GM20000 (cell line): ENCODE measurements around the gene KLK7.

Experiments used
- DNase-seq: peaks from one replicate; pipeline ENCODE4 v3.0.0; 2012; ENCODE audit warnings: low spot score
- TF ChIP-seq, protein P1 (sequence below): IDR thresholded peaks from 2 replicates; pipeline ENCODE4 v1.5.1; 2012; ENCODE audit warnings: mild to moderate bottlenecking, control low read depth; ENCODE audit errors: extremely low read depth, missing control alignments

Gene KLK7

GRCh38 chr19:50949861-50950260 lies 33.9 kb downstream of the KLK7 start:
- no peak for DNase-seq
- TF ChIP-seq, protein P1, sequence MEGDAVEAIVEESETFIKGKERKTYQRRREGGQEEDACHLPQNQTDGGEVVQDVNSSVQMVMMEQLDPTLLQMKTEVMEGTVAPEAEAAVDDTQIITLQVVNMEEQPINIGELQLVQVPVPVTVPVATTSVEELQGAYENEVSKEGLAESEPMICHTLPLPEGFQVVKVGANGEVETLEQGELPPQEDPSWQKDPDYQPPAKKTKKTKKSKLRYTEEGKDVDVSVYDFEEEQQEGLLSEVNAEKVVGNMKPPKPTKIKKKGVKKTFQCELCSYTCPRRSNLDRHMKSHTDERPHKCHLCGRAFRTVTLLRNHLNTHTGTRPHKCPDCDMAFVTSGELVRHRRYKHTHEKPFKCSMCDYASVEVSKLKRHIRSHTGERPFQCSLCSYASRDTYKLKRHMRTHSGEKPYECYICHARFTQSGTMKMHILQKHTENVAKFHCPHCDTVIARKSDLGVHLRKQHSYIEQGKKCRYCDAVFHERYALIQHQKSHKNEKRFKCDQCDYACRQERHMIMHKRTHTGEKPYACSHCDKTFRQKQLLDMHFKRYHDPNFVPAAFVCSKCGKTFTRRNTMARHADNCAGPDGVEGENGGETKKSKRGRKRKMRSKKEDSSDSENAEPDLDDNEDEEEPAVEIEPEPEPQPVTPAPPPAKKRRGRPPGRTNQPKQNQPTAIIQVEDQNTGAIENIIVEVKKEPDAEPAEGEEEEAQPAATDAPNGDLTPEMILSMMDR, result no peak

GRCh38 chr19:50947123-50947522 lies 36.6 kb downstream of the KLK7 start:
- TF ChIP-seq, protein P1, result no peak
- DNase-seq, result no peak

- TF ChIP-seq, protein P1, result no peak
Measured at GRCh38 chr19:50944795-50945194, 38.9 kb downstream of the KLK7 start.

GRCh38 chr19:50943074-50943828 lies 40.5 kb downstream of the KLK7 start:
- no peak for DNase-seq
- TF ChIP-seq, protein P1, result no peak

More at GRCh38 chr19:50944795-50945194, 38.9 kb downstream of the KLK7 start:
- DNase-seq, result no peak

DNA sequence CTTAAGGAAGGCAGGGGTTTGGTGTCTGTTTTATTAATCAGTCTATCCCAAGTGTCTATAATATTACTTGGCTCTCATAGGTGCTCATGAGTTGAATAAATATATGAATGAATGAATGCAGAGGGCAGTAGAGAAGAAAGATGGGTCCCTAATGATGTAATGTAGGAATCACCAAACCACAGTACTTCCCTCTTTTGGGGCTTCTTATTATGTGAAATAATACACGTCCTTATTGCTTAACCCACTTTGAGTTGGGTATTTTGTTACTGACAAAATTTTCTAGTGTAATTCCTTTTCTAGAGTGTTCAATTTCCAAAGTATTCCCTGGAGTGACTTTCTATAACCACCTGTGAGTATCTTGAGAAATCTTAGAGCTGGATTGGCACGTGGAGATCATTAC lies 44.1 kb downstream of the KLK7 start:
- no peak for DNase-seq
- TF ChIP-seq, protein P1, result no peak

DNA sequence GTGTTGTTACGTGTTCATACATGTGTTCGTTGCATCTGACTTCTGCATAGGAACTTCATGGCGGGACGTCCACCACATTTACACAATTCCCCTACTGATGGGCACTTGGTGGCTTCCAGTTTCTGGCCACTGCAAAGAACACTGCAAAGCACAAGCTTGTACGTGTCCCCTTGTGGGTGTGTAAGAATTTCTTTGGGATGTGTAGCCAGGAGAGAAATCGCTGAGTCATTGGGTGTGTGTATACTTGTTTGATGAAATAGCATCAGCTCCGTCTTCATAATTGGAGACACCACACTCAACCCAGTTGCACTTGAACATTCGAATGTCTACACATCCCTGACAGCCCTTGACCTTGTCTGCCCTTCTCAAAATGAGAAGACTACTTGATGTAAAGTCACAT lies 50.1 kb downstream of the KLK7 start:
- TF ChIP-seq, protein P1, result no peak
- no peak for DNase-seq

DNA sequence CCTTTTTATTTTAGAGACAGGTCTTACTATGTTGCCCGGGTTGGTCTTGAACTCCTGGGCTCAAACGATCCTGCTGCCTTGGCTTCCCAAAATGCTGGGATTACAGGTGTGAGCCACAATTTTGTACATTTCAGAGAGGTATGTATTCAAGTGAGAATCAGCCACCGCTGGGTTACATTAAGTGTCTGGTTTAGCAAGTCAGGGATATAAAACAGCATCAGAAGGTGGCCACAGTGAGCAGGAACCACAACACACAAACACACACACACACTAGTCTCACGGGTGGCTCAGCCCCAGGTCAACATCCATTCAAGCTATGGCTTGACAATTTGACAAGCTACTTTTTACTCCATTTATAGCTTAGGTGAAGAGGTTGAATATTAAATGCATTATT lies 51.0 kb downstream of the KLK7 start:
- DNase-seq, result no peak
- TF ChIP-seq, protein P1, result no peak
